ENCODE measurements around the gene ARPP21.

The ARPP21 gene

GRCh38 chr3:35721628-35722027 lies 82.3 kb downstream of the ARPP21 start:
- ATAC-seq (replicated peaks) = no peak
- no peak for DNase-seq
- no peaks in the 10 kb centered on the region for H3K36me3 Mint-ChIP-seq
- no peak overlapping the region for H3K27ac Mint-ChIP-seq
- H3K4me1 Mint-ChIP-seq = no peaks in the 10 kb centered on the region
- H3K9me3 Mint-ChIP-seq = no peaks in the 10 kb centered on the region
- no peak overlapping the region for H3K4me3 Mint-ChIP-seq
- H3K27me3 Mint-ChIP-seq = no peaks in the 10 kb centered on the region

- Mint-ChIP-seq H3K27me3 (no peaks in the 10 kb centered on the region), H3K36me3 (no peaks in the 10 kb centered on the region), H3K4me3 (no peak overlapping the region), H3K27ac (no peak overlapping the region), H3K9me3 (no peaks in the 10 kb centered on the region), H3K4me1 (no peaks in the 10 kb centered on the region)
- no peak for DNase-seq
- ATAC-seq (replicated peaks) = no peak
These were observed 83.6 kb downstream of the ARPP21 start for GRCh38 chr3:35722902-35723301.

DNA sequence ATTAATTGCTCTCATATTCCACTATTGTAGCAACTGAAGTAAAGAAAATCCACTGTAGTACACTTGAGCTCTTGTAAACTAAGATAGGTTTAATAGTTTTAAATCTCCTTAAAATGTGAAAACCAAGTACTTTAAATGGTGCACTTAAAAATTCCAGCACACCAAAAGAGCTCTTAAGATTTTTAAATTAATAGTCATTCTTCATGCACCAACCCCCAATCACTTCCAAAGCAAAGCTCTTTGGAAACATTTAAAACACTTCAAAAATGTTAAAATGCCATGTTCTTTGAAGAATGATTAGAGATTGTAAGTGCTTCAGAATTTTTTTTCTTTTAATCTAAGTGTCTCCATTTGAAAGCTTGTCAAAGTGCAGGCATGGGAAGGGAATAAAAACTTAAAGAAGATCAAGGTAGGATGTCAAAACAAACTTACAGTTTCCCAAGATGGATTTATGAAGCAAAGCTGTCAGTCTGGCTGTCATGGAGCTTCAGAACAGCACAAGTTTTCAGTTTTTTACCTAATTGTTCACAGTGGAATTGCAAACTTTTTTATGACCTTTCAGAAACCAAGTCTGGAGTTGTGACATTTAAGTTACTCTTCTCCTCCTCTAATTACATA lies 84.3 kb downstream of the ARPP21 start:
- Mint-ChIP-seq H3K27me3 (no peaks in the 10 kb centered on the region), H3K4me1 (no peaks in the 10 kb centered on the region), H3K36me3 (no peaks in the 10 kb centered on the region), H3K27ac (no peak overlapping the region), H3K9me3 (no peaks in the 10 kb centered on the region), H3K4me3 (no peak overlapping the region)
- DNase-seq (no peak), ATAC-seq (replicated peaks) (no peak)

GRCh38 chr3:35724106-35724505 lies 84.8 kb downstream of the ARPP21 start:
- H3K36me3 Mint-ChIP-seq = no peaks in the 10 kb centered on the region
- no peaks in the 10 kb centered on the region for H3K4me1 Mint-ChIP-seq
- no peaks in the 10 kb centered on the region for H3K9me3 Mint-ChIP-seq
- no peak for ATAC-seq (replicated peaks)
- no peak overlapping the region for H3K27ac Mint-ChIP-seq
- no peak overlapping the region for H3K4me3 Mint-ChIP-seq
- DNase-seq = no peak
- no peaks in the 10 kb centered on the region for H3K27me3 Mint-ChIP-seq

- Mint-ChIP-seq H3K9me3 (no peaks in the 10 kb centered on the region), H3K36me3 (no peaks in the 10 kb centered on the region), H3K27ac (no peak overlapping the region), H3K4me3 (no peak overlapping the region), H3K4me1 (no peaks in the 10 kb centered on the region), H3K27me3 (no peaks in the 10 kb centered on the region)
- ATAC-seq (replicated peaks) (no peak), DNase-seq (no peak)
These were observed 87.9 kb downstream of the ARPP21 start for GRCh38 chr3:35727179-35727578.

DNA sequence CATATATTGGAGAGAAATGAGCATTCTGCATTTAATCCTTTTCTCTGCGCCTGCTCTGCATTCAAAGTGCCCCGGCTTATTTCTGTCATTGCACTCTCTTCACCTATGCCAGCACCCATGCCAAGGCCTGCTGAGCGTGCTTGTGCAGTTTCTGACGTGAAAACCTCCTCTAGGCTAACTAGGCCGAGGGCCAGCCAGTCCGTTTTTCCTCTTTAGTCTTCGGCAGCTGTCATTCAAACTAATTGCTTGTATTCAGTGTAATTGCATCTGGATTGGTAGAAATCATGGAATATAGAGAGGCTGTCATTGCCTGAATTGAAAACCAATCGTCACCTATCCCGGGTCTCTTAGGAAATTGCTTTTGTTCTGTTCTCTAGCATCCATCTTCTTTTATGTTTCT lies 94.0 kb downstream of the ARPP21 start:
- H3K36me3 Mint-ChIP-seq = no peaks in the 10 kb centered on the region
- no peak for DNase-seq
- no peak for ATAC-seq (replicated peaks)
- peaks cover 4 to 14% of the 10 kb centered on the region in 2 donors for H3K4me1 Mint-ChIP-seq
- no peak overlapping the region for H3K4me3 Mint-ChIP-seq
- no peak overlapping the region for H3K27ac Mint-ChIP-seq
- H3K27me3 Mint-ChIP-seq = no peaks in the 10 kb centered on the region
- no peaks in the 10 kb centered on the region for H3K9me3 Mint-ChIP-seq

DNA sequence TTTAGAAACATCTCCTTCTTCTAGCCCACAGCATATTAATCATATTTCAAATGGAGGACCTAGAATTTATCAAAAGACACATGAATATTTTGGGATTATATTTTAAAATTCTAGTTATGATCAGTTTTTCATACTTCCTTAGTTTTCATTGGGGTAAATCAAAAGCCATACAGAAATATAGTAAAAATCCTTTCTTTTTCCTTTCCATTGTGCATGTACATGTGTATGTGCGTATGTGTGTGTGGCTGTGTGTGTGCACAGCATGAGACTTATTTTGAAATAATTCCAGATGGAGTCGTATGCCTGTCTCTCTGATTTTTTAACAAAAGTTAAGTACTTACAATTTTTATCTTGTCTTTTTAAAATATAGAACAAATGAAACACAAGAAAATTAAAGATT lies 94.5 kb downstream of the ARPP21 start:
- Mint-ChIP-seq H3K4me1 (peaks cover 9 to 19% of the 10 kb centered on the region in 2 donors), H3K9me3 (no peaks in the 10 kb centered on the region), H3K36me3 (no peaks in the 10 kb centered on the region), H3K27me3 (no peaks in the 10 kb centered on the region), H3K27ac (no peak overlapping the region), H3K4me3 (no peak overlapping the region)
- ATAC-seq (replicated peaks) = no peak
- DNase-seq = no peak

- ATAC-seq (replicated peaks) = no peak
These were observed 97.8 kb downstream of the ARPP21 start for GRCh38 chr3:35737080-35737479.

DNA sequence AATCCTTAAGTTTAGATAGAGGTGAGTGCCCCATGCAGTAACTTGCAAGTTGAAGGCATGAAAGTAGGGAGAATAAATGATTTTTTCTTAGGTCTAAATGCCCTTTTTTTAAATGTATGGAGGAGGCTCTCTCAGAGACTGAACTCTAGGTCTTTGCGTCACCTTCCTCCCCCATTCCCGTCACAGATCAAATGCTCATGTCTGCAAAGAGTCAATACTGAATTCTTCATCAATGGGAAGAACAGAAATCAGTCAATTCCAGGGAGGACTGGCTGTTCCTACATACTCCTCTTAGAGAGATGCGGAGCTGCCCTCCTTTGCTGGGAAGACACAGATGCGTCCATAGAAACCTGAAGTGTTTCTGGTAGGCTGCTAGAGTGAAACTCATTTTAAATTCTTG lies 98.2 kb downstream of the ARPP21 start:
- H3K4me3 Mint-ChIP-seq = no peak overlapping the region
- H3K9me3 Mint-ChIP-seq = no peaks in the 10 kb centered on the region
- H3K36me3 Mint-ChIP-seq = no peaks in the 10 kb centered on the region
- peaks cover 22 to 40% of the 10 kb centered on the region in 2 donors for H3K4me1 Mint-ChIP-seq
- ATAC-seq (replicated peaks) = no peak
- H3K27ac Mint-ChIP-seq = no peak overlapping the region
- DNase-seq = no peak
- H3K27me3 Mint-ChIP-seq = no peaks in the 10 kb centered on the region

More at GRCh38 chr3:35737080-35737479, 97.8 kb downstream of the ARPP21 start:
- Mint-ChIP-seq H3K9me3 (no peaks in the 10 kb centered on the region), H3K4me3 (no peak overlapping the region), H3K36me3 (no peaks in the 10 kb centered on the region), H3K27me3 (no peaks in the 10 kb centered on the region), H3K4me1 (peaks cover 22 to 40% of the 10 kb centered on the region in 2 donors), H3K27ac (no peak overlapping the region)
- no peak for DNase-seq

DNA sequence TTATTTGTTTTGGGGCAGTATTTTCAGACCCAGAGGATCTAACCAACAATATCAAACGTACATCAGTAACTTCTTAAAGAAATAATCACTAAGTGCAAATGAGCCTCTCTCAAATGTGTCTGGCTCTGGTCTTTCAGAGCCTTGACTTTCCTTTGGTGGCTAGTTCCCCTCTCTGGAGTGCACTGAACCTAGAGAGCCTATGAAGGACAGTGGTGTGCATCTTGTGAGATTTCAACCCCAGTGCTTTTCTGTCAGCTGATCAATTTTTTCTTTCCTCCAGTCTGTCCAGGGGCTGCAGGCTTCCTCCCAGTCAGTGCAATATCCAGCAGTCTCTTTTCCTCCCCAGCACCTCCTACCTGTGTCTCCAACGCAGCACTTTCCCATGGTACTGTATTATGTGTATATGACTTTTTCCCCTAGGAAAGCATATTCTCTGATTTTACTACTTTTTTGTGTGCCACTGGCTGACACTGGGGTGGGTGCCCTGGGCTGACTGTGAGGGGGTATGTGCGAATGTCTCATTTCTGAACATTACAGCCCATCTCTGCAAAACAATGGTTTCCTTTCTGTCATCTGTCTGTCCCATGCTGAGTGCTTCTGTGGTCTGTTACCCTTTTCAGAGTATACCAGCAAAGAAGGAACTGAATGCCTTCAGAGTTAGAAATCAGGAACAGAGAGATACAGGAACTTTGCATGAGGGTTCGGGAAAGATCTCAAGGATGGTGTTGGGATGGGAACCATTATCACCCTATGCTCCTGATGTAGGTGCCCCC lies 98.8 kb downstream of the ARPP21 start:
- Mint-ChIP-seq H3K4me1 (peaks cover 22 to 40% of the 10 kb centered on the region in 2 donors), H3K4me3 (peak overlapping the region; percentile 2 to 14), H3K27ac (peak overlapping the region; percentile 22), H3K36me3 (no peaks in the 10 kb centered on the region), H3K27me3 (no peaks in the 10 kb centered on the region), H3K9me3 (no peaks in the 10 kb centered on the region)
- peak; percentile 83 to 84 for ATAC-seq (replicated peaks)
- DNase-seq = no peak

- Mint-ChIP-seq H3K4me1 (peaks cover 22 to 40% of the 10 kb centered on the region in 2 donors), H3K9me3 (no peaks in the 10 kb centered on the region), H3K4me3 (peak overlapping the region; percentile 62 to 63), H3K36me3 (no peaks in the 10 kb centered on the region), H3K27me3 (no peaks in the 10 kb centered on the region), H3K27ac (no peak overlapping the region)
- DNase-seq (no peak), ATAC-seq (replicated peaks) (peak; percentile 60 to 80)
These were observed 100.0 kb downstream of the ARPP21 start for GRCh38 chr3:35739181-35739809.

GRCh38 chr3:35739964-35740527 lies 100.7 kb downstream of the ARPP21 start:
- Mint-ChIP-seq H3K4me1 (peaks cover 22 to 40% of the 10 kb centered on the region in 2 donors), H3K36me3 (no peaks in the 10 kb centered on the region), H3K4me3 (no peak overlapping the region), H3K27me3 (no peaks in the 10 kb centered on the region), H3K9me3 (no peaks in the 10 kb centered on the region), H3K27ac (peak overlapping the region; percentile 11)
- no peak for ATAC-seq (replicated peaks)
- no peak for DNase-seq

GRCh38 chr3:35743218-35743617 lies 103.9 kb downstream of the ARPP21 start:
- no peak for ATAC-seq (replicated peaks)
- Mint-ChIP-seq H3K36me3 (no peaks in the 10 kb centered on the region), H3K27me3 (no peaks in the 10 kb centered on the region), H3K4me1 (peaks cover 28 to 51% of the 10 kb centered on the region in 2 donors), H3K27ac (no peak overlapping the region), H3K9me3 (no peaks in the 10 kb centered on the region), H3K4me3 (no peak overlapping the region)
- no peak for DNase-seq

- Mint-ChIP-seq H3K27me3 (no peaks in the 10 kb centered on the region), H3K4me3 (no peak overlapping the region), H3K27ac (no peak overlapping the region), H3K36me3 (no peaks in the 10 kb centered on the region), H3K4me1 (peaks cover 18 to 41% of the 10 kb centered on the region in 2 donors), H3K9me3 (no peaks in the 10 kb centered on the region)
- ATAC-seq (replicated peaks) = no peak
- DNase-seq = no peak
These were observed 105.1 kb downstream of the ARPP21 start for GRCh38 chr3:35744419-35744818.
